Mesodermal cell (in vitro differentiated cells): ENCODE data around the gene SNAPC2.
"Not testable (repeated sequence)": the region's sequence is repeated elsewhere in the genome, so short reads cannot be mapped to it uniquely, and the experiment has no call there.

Source experiments
- H3K27ac ChIP-seq: 2 replicates; pipeline ENCODE4 v1.7.0; 2013; ENCODE audit warnings: mild to moderate bottlenecking, low read depth, low read length, moderate library complexity; ENCODE audit not compliant: severe bottlenecking
- H3K36me3 ChIP-seq: 2 replicates; pipeline ENCODE4 v1.7.1; 2013; ENCODE audit warnings: mild to moderate bottlenecking, low read length, moderate library complexity; ENCODE audit not compliant: control insufficient read depth, insufficient read depth
- H3K4me1 ChIP-seq: one replicate; pipeline ENCODE4 v1.7.1; 2013; ENCODE audit warnings: mild to moderate bottlenecking, low read length; ENCODE audit not compliant: insufficient read depth, control insufficient read depth, poor library complexity, severe bottlenecking
- H3K4me3 ChIP-seq: 2 replicates; pipeline ENCODE4 v1.7.0; 2013; ENCODE audit warnings: low read length, control low read depth, mild to moderate bottlenecking; ENCODE audit not compliant: insufficient read depth, poor library complexity, severe bottlenecking; ENCODE audit errors: extremely low read depth
- H3K9me3 ChIP-seq: 2 replicates; pipeline ENCODE4 v1.7.1; 2013; ENCODE audit warnings: mild to moderate bottlenecking, low read length, moderate library complexity; ENCODE audit not compliant: control insufficient read depth
- WGBS, 2 experiments: methylation state at CpG; one replicate each; pipeline ENCODE4 v1.1.5; 2013; ENCODE audit warnings: missing lambda C conversion rate in 2 of 2; ENCODE audit not compliant: insufficient coverage in 2 of 2; 5-methylcytosine and 5-hydroxymethylcytosine counted together

Gene SNAPC2

DNA sequence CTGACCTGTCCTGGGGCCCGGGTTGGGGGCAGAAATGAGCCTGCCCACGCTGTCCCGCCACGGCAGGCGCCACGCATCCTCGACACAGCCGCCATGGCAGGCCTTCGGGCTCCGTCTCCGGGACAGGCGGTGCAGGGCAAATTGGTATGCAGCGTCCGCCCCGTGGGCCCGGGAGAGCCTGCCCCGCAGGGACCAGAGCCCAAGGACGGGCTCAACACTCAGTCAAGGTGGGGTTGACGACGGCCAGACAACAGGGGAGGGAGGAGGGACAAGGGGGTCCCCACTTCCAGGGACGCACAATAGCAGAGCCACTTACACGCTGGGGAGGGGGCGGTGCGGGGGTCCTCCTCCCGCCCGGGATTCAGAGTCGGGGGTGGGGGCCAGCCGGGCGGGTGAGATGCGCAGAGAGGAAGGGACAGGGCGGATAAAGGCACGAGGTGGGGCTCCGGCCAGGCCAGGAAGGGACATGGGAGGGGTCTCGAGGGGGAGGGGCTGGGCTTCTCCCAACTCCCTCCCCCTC is 4.6 kb downstream of the SNAPC2 start:
- Histone ChIP-seq H3K9me3 (no peaks in the 10 kb centered on the region), H3K4me3 (peak overlapping the region; percentile 60), H3K27ac (no peak overlapping the region), H3K4me1 (peaks cover 31% of the 10 kb centered on the region), H3K36me3 (peaks cover 28% of the 10 kb centered on the region)
- WGBS, 2 experiments, result 69 to 73% methylated on average over 25 to 26 of the region's 34 CpGs

DNA sequence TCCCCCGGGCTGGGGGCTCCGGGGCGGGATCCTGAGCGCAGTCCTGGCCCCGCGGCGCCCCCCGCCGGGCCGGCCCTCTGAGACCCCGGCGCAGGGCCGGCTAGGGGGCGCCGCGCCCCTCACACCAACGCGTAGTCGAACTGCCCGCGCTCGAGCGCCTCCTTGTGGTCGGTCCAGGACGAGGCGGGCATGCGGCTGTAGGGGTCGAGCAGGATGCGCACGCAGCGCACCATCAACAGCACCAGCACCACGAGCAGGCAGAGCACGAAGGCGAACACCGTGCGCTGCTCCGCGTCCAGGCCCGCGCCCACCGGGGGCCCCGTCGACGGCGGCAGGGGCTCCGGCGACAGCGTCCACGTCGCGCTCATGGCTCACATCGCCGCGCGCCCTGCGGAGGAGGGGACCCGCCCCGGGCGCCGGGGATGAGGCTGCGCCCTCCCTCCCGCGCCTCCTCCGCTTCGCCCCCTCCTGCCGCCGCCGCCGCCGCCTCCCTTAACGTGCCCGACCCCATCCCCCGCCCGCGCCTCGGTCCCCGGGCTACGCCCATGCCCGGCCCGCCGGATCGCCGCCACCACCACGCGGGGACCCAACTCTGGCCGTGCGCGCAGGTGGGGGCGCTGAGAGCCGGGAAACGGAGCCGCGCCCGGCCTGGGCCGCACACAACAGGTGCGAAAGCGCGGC is 5.2 kb downstream of the SNAPC2 start:
- Histone ChIP-seq H3K27ac (peak overlapping the region; percentile 73), H3K4me1 (peaks cover 31% of the 10 kb centered on the region), H3K9me3 (no peaks in the 10 kb centered on the region), H3K4me3 (peak overlapping the region; percentile 60), H3K36me3 (peaks cover 32% of the 10 kb centered on the region)
- 0 to 1% methylated on average over 69 to 83 of the region's 98 CpGs for WGBS, 2 experiments

DNA sequence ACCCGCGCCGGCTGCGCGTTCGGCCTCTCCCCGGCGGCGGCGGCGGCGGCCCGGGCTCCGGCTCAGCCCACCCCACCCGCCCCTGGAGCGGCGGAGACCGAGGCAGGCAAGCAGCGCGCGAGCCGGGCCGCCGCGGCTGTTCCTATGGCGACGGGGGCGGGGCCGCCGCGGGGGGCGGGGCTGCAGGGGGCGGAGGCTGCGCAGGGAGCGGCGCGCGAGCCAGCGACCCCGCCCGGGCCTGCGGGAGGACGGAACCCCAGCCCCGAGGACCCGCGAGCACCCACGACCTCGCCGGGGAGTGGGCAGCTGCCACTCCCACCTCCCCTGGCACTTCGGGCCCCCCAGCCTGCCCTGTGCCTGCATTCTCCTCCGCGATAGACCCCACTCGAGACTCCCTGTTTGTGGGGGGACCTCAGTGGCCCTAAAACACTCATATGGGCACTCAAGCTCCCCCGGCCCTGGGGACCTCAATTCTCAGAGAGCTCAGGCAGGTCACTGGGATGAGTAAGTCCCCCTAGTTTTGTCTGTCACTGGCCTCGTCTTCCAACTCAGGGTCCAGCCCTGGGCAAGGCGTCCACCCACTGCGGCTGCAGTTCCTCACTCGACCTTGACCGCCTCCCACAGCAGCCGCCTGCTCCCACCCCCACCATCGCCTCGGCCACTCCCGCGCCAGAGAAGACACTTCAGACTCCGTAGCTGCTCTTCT is 6.0 kb downstream of the SNAPC2 start, which contains the start of gene CTXN1:
TSS of gene CTXN1 (minus strand) at position 115 of the 706 bp plus-strand sequence. CDS start 597 bp downstream, outside the sequence.
- WGBS, 2 experiments, result 9 to 13% methylated on average over 38 to 52 of the region's 65 CpGs
- peaks cover 31% of the 10 kb centered on the region for H3K4me1 ChIP-seq
- peak within 1 kb of the TSS; percentile 73 for H3K27ac ChIP-seq
- peak within 1 kb of the TSS; percentile 60 for H3K4me3 ChIP-seq
- peaks cover 41% of the 10 kb centered on the region for H3K36me3 ChIP-seq
- no peaks in the 10 kb centered on the region for H3K9me3 ChIP-seq

DNA sequence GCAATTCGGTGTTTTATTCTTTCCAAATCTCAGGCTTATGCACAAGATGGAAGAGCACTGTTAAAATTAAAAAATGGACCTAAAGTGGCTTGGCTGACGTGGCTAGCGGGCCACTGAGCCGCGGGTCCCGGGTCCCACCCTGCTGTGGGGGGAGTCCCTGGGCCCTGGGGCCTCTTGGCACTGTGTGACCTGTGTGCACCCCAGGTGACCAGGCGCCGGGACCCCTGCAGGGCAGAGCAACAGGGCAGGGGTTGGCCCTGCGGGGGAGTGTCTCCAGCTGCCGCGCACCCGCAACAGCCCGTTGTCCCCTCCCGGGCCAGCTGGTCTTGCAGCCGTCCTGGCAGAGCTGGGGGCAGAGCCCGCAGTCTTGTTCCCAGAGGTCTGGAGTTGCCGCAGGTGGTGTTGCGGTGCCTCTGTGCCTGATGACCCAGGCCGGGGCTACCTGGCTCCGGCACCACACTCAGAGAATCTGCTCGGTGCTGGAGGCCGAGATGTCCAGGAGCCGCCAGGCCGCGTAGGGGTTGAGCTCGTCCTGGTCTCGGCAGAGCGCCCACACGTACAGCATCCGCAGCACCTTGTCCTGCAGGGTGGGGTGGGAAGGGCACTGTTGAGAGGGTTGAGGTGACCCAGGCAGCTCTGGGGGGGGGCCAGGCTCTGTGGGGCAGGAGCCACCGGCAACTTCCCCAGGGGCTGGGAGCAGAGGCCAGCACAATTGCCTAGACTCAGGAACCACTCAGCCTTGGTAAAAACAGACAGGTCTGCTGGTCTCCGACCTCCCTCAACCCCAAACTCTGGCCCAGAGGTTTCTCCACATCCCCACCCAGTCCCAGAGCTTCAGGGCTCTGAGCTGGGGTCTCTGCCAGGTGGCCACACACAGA is 6.8 kb downstream of the SNAPC2 start:
- H3K9me3 ChIP-seq, result no peaks in the 10 kb centered on the region
- peaks cover 24% of the 10 kb centered on the region for H3K4me1 ChIP-seq
- no peak overlapping the region for H3K27ac ChIP-seq
- WGBS, 2 experiments, result 93% methylated on average over 27 to 28 of the region's 32 CpGs
- H3K36me3 ChIP-seq, result peaks cover 44% of the 10 kb centered on the region
- H3K4me3 ChIP-seq, result no peak overlapping the region

DNA sequence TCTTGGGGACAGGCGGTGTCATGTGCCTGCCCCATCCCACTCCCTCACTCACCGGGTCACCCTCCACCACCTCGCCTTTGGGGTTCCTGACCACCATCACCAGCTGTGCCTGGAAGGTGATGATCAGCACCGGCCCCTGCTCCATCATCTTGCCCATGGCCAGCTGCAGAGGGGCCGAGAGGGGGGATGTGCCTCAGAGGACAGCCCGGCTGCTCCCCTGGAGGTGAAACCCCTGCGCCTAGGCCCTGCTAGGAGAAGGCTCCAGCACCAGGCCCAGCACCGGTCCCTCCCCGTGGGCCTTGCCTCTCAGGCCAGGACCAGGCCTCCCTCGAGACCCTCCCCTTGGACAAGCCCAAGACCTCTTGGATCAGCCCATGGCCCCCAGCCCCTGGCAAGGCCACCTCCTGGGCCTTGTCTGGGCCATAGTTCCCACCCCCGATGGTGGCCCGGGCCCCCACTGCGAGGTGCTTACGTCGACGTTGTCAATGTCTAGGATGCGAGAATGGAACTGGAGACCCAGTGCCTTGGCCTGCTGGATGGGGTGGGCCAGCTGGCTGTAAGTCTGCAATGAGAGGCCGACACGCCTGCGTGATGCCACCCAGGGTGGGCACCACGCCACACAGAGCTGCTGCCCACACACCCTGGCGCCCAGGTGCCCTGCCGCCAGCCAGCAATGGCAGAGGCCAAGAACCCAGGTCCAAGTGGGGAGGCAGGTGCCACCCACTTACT is 7.6 kb downstream of the SNAPC2 start:
- 95 to 96% methylated on average over 18 to 21 of the region's 23 CpGs for WGBS, 2 experiments
- Histone ChIP-seq H3K27ac (no peak overlapping the region), H3K4me3 (no peak overlapping the region)

DNA sequence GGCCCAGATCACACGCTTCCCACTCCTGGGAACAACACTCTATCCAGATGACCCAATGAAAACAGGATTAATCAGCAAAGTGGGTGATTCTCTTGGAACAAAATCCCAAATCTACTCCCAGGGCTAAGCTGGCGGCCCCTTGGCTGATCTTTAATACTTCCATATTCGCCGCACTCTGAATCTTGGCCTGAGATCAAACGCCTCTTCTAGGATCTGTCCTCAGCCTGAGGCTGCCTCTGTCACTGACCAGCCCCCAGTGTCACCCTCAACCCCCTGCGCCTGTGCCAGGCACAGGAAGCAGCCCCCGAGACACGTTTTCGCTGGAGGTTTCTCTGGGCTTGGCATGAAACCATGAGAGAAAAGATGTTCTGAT is 8.2 kb downstream of the SNAPC2 start:
- 91 to 94% methylated on average over 8 of the region's 9 CpGs for WGBS, 2 experiments
- Histone ChIP-seq H3K4me3 (no peak overlapping the region), H3K36me3 (peaks cover 45% of the 10 kb centered on the region), H3K27ac (peak overlapping the region; percentile 48), H3K4me1 (peaks cover 24% of the 10 kb centered on the region), H3K9me3 (no peaks in the 10 kb centered on the region)

More for the DNA sequence above, 7.6 kb downstream of the SNAPC2 start:
- no peaks in the 10 kb centered on the region for H3K9me3 ChIP-seq
- peaks cover 24% of the 10 kb centered on the region for H3K4me1 ChIP-seq
- peaks cover 45% of the 10 kb centered on the region for H3K36me3 ChIP-seq

DNA sequence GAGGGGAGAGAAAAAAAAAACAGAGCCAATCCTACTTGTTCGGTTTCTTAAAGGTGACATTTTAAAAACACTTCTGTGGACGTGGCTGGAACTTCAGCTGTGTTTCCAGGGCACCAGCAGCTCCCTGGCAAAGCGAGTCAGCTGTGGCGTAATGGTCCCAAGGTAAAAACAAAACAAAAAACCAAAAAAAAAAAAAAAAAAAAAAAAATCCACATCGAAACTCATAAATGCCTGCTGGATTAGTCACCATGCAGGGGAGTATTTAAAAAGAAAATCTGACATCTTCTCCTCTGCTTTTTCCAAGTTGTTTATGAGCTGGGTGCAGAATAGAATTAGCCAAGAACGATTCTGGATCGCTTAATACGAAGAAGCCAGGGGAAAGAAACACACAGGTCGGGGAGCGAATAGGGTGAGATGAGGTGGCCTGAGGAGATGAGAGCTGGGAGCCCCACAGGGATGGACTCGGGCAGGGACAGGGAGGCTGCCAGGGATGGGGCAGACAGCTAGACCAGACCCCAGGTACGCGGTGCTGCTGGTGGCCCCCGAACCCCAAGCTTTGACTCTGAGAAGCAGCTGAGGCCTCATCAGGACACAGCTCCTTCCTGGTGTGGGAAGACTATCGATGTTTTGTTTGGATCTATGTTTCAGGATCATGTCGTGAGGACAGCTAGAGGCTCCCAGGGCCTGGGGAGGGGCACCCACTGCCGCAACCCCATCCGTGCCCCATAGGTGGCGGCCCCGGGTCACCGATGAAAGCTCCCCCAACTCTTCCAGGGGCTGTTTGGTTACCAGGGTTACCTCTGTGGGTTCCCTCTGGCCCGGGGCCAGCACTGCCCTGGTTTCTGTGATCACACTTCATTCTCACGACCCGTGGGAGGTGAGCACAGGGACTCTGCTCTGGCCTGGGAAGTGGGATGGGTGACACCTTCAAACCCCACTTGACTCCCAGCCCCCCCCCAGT is 8.9 kb downstream of the SNAPC2 start:
- Histone ChIP-seq H3K4me3 (no peak overlapping the region), H3K27ac (peak overlapping the region; percentile 79), H3K9me3 (no peaks in the 10 kb centered on the region), H3K36me3 (peaks cover 46% of the 10 kb centered on the region), H3K4me1 (peaks cover 24% of the 10 kb centered on the region)
- WGBS, 2 experiments, result 79 to 80% methylated on average over 18 to 20 of the region's 24 CpGs

DNA sequence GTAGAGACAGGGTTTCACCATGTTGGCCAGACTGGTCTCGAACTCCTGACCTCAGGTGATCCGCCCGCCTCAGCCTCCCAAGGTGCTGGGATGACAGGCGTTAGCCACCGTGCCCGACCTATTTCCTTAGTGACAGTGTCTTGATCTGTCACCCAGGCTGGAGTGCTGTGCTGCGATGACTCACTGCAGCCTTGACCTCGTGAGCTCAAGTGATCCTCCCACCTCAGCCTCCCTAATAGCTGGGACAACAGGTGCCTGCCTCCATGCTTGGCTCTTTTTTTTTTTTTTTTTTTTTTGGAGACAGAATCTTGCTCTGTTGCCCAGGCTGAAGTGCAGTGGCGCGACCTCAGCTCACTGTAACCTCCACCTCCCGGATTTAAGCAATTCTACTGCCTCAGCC is 9.9 kb downstream of the SNAPC2 start:
- 91 to 92% methylated on average over 6 to 8 of the region's 11 CpGs for WGBS, 2 experiments
- not testable (repeated sequence) for H3K9me3 ChIP-seq, H3K27ac ChIP-seq, H3K4me3 ChIP-seq
- peaks cover 51% of the 10 kb centered on the region for H3K36me3 ChIP-seq
- H3K4me1 ChIP-seq, result peaks cover 20% of the 10 kb centered on the region

DNA sequence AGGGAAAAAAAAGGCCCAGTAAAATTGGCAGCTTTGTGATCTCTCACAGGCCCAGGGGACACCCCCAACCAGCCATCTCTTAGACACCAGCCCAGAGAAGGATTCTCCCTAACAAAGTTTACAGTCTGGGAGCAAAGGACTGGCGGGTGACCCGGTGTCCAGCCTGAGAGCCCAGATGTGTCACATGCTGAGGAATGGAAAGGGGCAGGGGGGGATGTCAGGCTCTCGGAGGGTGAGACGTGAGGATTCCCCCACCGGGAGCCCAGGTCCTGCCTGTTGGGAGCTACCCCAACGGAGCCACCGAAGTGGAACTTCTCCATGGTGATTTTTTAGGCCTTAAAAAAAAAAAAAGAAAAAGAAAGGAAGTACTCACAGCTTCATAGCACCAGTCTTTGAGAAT is 10.6 kb downstream of the SNAPC2 start:
- Histone ChIP-seq H3K4me3 (no peak overlapping the region), H3K27ac (no peak overlapping the region), H3K4me1 (peaks cover 20% of the 10 kb centered on the region), H3K36me3 (peaks cover 59% of the 10 kb centered on the region), H3K9me3 (no peaks in the 10 kb centered on the region)
- WGBS, 2 experiments, result 84 to 95% methylated on average over 7 of the region's 7 CpGs
